SH-SY5Y (cell line): Measurements from ENCODE around the gene MTUS2.

Source experiments
- GATA2 ChIP-seq: IDR thresholded peaks from 2 replicates; pipeline ENCODE4 v1.6.1; 2011; ENCODE audit warnings: mild to moderate bottlenecking, low read depth, low read length
- GATA3 ChIP-seq: IDR thresholded peaks from 2 replicates; pipeline ENCODE4 v1.6.1; 2011; ENCODE audit warnings: low read depth, mild to moderate bottlenecking, low read length, moderate library complexity

DNA sequence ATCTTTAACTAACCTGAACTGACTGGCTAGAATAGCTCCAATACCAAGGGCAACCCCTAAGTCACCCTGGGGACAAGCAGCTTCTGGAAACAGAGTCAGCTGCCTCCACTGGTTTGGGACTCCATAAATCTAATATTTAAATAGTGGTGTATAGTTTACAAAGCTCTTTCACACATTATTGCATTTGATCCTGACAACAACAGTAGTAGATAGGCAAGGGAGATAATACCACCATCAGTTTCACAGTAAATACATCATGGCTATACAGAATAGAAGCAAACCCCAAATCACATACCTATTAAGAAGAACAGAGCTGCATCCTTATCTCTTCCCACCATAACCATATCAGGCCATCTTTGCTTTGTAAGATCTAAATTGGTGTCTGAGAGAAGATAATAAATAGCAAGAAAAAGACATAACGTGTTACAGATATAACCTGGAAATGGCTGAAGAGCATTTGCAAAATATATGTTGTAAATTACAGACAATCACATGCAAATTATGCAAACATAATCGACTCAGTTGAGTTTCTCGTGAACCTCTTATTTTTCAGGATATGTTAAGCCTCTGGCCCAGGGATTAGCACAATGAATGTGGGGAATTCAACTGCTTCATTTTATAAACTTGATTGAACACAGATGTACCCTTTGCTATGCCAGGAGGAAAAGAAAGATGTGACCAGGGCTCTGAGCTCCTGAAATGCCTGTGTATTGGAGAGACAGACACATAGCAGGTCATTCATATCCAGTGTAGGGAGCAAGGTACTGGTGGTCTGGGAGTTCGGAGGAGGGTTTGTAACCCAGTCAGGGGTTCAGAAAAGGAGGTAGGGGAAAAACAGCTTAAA is 632.9 kb downstream of the MTUS2 start:
- TF ChIP-seq GATA2 (peak; percentile 93), GATA3 (peak; percentile 98)
